ENCODE results near the gene STRIT1.

- TF ChIP-seq EZH2 (IDR thresholded peaks at IDR 0.05; ENCODE audit: borderline replicate concordance, insufficient read depth, low read length, poor library complexity, severe bottlenecking) (no peak), CTCF (IDR thresholded peaks at IDR 0.05; ENCODE audit: poor library complexity, severe bottlenecking) (no peak), POLR2AphosphoS5 (IDR thresholded peaks at IDR 0.05) (no peak), TAF1 (IDR thresholded peaks at IDR 0.05; ENCODE audit: low read depth) (no peak), RAD21 (conservative IDR thresholded peaks at IDR 0.05) (no peak)
Observed at GRCh38 chr3:155248531-155249187, 44.8 kb downstream of the STRIT1 start.

All from neural cell (in vitro differentiated cells).